HCT116 (cell line): ENCODE results near the gene HEBP1. TPM values are rescaled to one million over a fixed set of nuclear protein-coding genes. Genes with fewer than 3 reads are reported as not detected.

ENCODE experiments used
- ATAC-seq: fragments of 200-7000 bp; cut with Tn5 transposase; 2 replicates; pipeline ENCODE4 v1.9.1; 2020; ENCODE audit warnings: mild to moderate bottlenecking, moderate library complexity
- BruUV-seq: library from RNA; stranded (reverse); fragments of 400-500 nt; replicated peaks from 2 replicates; lab custom pipeline; 2021; lab: Mats Ljungman, UMichigan
- CTCF ChIA-PET: fragments of 300-600 bp; sonication (Branson Sonifier 250); formaldehyde crosslinking; loops from one replicate; lab custom pipeline; 2021; ENCODE audit warnings: antibody characterized with exemption; lab: Charles Lee
- POLR2A ChIA-PET: fragments of 300-600, 350-600 bp; sonication (Branson Sonifier 250); formaldehyde crosslinking; loops from one replicate; lab custom pipeline; 2021; ENCODE audit warnings: antibody characterized with exemption; lab: Charles Lee
- RAD21 ChIA-PET, 2 experiments: fragments of 300-600 bp; sonication (Branson Sonifier 250); formaldehyde crosslinking; loops; one replicate each; lab custom pipeline; 2023; ENCODE audit warnings: low total read pairs in 2 of 2; ENCODE audit not compliant: uncharacterized antibody in 2 of 2, unreplicated experiment in 2 of 2, low non-redundant PET in 1 of 2; lab: Charles Lee
- DNase-seq: peaks from one replicate; pipeline ENCODE4 v3.0.0-alpha.2; 2010; ENCODE audit warnings: low read depth, low spot score
- H2AFZ ChIP-seq: fragments of 200-600 bp; shearing (Covaris generic), sonication (generic); 2 replicates; pipeline ENCODE4 v1.6.1; 2017; ENCODE audit warnings: low read depth, mixed run types, mixed read lengths, antibody characterized with exemption, low read length; ENCODE audit not compliant: poor library complexity, severe bottlenecking
- H3K27ac ChIP-seq: 2 replicates; pipeline ENCODE4 v1.5.1; 2012; ENCODE audit warnings: low read depth, low read length
- H3K27me3 ChIP-seq: fragments of 200-600 bp; sonication (generic); 2 replicates; pipeline ENCODE4 v1.6.1; 2016; ENCODE audit warnings: mixed run types, low read length, mixed read lengths; ENCODE audit not compliant: insufficient read depth
- H3K36me3 ChIP-seq, 2 experiments: fragments of 200-500 bp in 1 of 2; fragments of 200-600 bp in 1 of 2; sonication (Bioruptor generic) in 1 of 2; sonication (generic) in 1 of 2; 2 replicates each; pipeline versions ENCODE4 v1.5.1 to v1.6.1; 2014 to 2016; ENCODE audit warnings: low read length in 2 of 2, inconsistent platforms in 1 of 2, mixed read lengths in 1 of 2, mixed run types in 1 of 2; ENCODE audit not compliant: insufficient read depth in 2 of 2, control insufficient read depth in 1 of 2
- H3K4me1 ChIP-seq, 2 experiments: fragments of 200-600 bp in 1 of 2; sonication (generic) in 1 of 2; 2 replicates each; pipeline versions ENCODE4 v1.5.1 to v1.6.1; 2012 to 2017; ENCODE audit warnings: low read length in 2 of 2, inconsistent platforms in 1 of 2, mild to moderate bottlenecking in 1 of 2, mixed read lengths in 1 of 2, mixed run types in 1 of 2, moderate library complexity in 1 of 2; ENCODE audit not compliant: insufficient read depth in 2 of 2, control insufficient read depth in 1 of 2
- H3K4me2 ChIP-seq: fragments of 200-600 bp; sonication (generic); 2 replicates; pipeline ENCODE4 v1.6.1; 2017; ENCODE audit warnings: mixed run types, low read length, mixed read lengths
- H3K4me3 ChIP-seq, 2 experiments: fragments of 200-600 bp in 1 of 2; sonication (generic) in 1 of 2; replicated peaks in 1 of 2; 2 replicates each; pipeline ENCODE4 v1.5.1; 2011 to 2016; ENCODE audit warnings: low read length in 2 of 2, control low read depth in 1 of 2, low read depth in 1 of 2, mild to moderate bottlenecking in 1 of 2, mixed read lengths in 1 of 2, mixed run types in 1 of 2
- H3K79me2 ChIP-seq: fragments of 200-600 bp; sonication (generic); 2 replicates; pipeline ENCODE4 v1.6.1; 2017; ENCODE audit warnings: mild to moderate bottlenecking, mixed run types, low read length, moderate library complexity, mixed read lengths; ENCODE audit not compliant: insufficient read depth
- H3K9ac ChIP-seq: fragments of 200-600 bp; sonication (generic); 2 replicates; pipeline ENCODE4 v1.6.1; 2016; ENCODE audit warnings: low read length, mixed read lengths
- H3K9me2 ChIP-seq: fragments of 200-600 bp; sonication (generic), shearing (Covaris generic); 2 replicates; pipeline ENCODE4 v1.6.1; 2017; ENCODE audit warnings: mixed run types, mild to moderate bottlenecking, moderate library complexity; ENCODE audit not compliant: insufficient read depth
- H3K9me3 ChIP-seq, 2 experiments: fragments of 200-500 bp in 1 of 2; fragments of 200-600 bp in 1 of 2; sonication (Bioruptor generic) in 1 of 2; sonication (generic) in 1 of 2; 2 replicates each; pipeline ENCODE4 v1.6.1; 2014 to 2017; ENCODE audit warnings: low read length in 2 of 2, mixed read lengths in 2 of 2, inconsistent platforms in 1 of 2, low read depth in 1 of 2, mild to moderate bottlenecking in 1 of 2, mixed run types in 1 of 2, moderate library complexity in 1 of 2; ENCODE audit not compliant: control insufficient read depth in 1 of 2, insufficient read depth in 1 of 2
- H4K20me1 ChIP-seq: fragments of 200-600 bp; sonication (generic), shearing (Covaris generic); 2 replicates; pipeline ENCODE4 v1.6.1; 2017; ENCODE audit warnings: mixed run types, mild to moderate bottlenecking, moderate library complexity; ENCODE audit not compliant: insufficient read depth
- CEBPB ChIP-seq: IDR thresholded peaks from 2 replicates; pipeline ENCODE4 v1.6.1; 2012; ENCODE audit warnings: low read depth
- EZH2 ChIP-seq: fragments of 200-600 bp; sonication (generic); IDR thresholded peaks from 2 replicates; pipeline ENCODE4 v1.6.1; 2017; ENCODE audit warnings: antibody characterized with exemption, mixed run types
- JUND ChIP-seq: IDR thresholded peaks from 2 replicates; pipeline ENCODE4 v1.6.1; 2012
- POLR2AphosphoS5 ChIP-seq: IDR thresholded peaks from 2 replicates; pipeline ENCODE4 v1.6.1; 2011; ENCODE audit warnings: mild to moderate bottlenecking, low read depth, low read length, moderate library complexity
- RAD21 ChIP-seq: IDR thresholded peaks from 2 replicates; pipeline ENCODE4 v1.6.1; 2012; ENCODE audit warnings: low read depth, mild to moderate bottlenecking
- TCF7L2 ChIP-seq: IDR thresholded peaks from 2 replicates; pipeline ENCODE4 v1.7.0; 2011; ENCODE audit warnings: borderline replicate concordance, inconsistent platforms; ENCODE audit not compliant: insufficient read depth, insufficient read length; ENCODE audit errors: extremely low read depth
- YY1 ChIP-seq: IDR thresholded peaks from 2 replicates; pipeline ENCODE4 v1.6.1; 2011; ENCODE audit warnings: low read length, low read depth, moderate library complexity, mild to moderate bottlenecking; ENCODE audit not compliant: insufficient replicate concordance; ENCODE audit errors: extremely low read depth
- intact Hi-C: fragments of 100-400 bp; cut with micrococcal nuclease; formaldehyde crosslinking; loops from 2 replicates; pipeline ENCODE4 v1.10.0; 2022
- total RNA-seq: library from RNA; stranded (reverse); gene quantifications from one replicate; pipeline ENCODE4 v1.2.1, GENCODE V29; 2021; ENCODE audit not compliant: unreplicated experiment
- TF ChIP-seq, protein P1 (sequence below), 3 experiments: fragments of 200-600 bp in 1 of 3; sonication (generic) in 1 of 3; IDR thresholded peaks in 2 of 3; conservative IDR thresholded peaks in 1 of 3; 2 replicates each; pipeline ENCODE4 v1.5.1; 2012 to 2017; ENCODE audit warnings: low read depth in 2 of 3, low read length in 2 of 3, antibody characterized with exemption in 1 of 3, borderline replicate concordance in 1 of 3, control low read depth in 1 of 3, mild to moderate bottlenecking in 1 of 3, mixed read lengths in 1 of 3, mixed run types in 1 of 3, moderate library complexity in 1 of 3; ENCODE audit not compliant: insufficient read depth in 1 of 3
- TF ChIP-seq, protein P2 (sequence below): IDR thresholded peaks from 2 replicates; pipeline ENCODE4 v1.6.1; 2012

Gene HEBP1
- total RNA-seq, 1 experiment from 2014 or later = 41.0 TPM

DNA sequence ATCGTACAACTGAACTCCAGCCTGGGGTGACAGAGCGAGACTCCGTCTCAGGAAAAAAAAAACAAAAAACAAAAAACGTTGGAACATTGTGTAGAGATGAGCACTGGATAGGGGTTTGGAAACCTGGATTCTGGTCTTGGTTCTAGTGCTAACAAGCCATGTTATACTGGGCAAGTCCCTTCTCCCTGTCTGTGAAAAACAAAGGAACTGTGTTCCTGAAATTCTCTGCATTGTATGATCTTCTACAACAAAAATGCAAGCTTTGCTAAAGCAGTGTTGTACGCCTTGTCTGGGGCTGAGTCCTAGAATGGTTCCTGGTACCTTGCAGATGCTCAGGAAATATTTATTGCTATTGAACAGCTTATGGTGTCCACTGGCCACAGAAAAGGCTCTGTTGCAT, 61.5 kb downstream of the HEBP1 start:
- CTCF ChIA-PET = no interaction called here
- H3K27me3 ChIP-seq = no peaks in the 10 kb centered on the region

More for the DNA sequence above, 61.5 kb downstream of the HEBP1 start:
- H4K20me1 ChIP-seq = no peaks in the 10 kb centered on the region
- H3K9ac ChIP-seq = no peak overlapping the region
- ATAC-seq = no peak
- no peaks in the 10 kb centered on the region for H3K36me3 ChIP-seq
- TF ChIP-seq EZH2 (no peak), RAD21 (no peak), YY1 (no peak), TCF7L2 (no peak), JUND (no peak), CEBPB (no peak), POLR2AphosphoS5 (no peak)
- TF ChIP-seq, protein P1, sequence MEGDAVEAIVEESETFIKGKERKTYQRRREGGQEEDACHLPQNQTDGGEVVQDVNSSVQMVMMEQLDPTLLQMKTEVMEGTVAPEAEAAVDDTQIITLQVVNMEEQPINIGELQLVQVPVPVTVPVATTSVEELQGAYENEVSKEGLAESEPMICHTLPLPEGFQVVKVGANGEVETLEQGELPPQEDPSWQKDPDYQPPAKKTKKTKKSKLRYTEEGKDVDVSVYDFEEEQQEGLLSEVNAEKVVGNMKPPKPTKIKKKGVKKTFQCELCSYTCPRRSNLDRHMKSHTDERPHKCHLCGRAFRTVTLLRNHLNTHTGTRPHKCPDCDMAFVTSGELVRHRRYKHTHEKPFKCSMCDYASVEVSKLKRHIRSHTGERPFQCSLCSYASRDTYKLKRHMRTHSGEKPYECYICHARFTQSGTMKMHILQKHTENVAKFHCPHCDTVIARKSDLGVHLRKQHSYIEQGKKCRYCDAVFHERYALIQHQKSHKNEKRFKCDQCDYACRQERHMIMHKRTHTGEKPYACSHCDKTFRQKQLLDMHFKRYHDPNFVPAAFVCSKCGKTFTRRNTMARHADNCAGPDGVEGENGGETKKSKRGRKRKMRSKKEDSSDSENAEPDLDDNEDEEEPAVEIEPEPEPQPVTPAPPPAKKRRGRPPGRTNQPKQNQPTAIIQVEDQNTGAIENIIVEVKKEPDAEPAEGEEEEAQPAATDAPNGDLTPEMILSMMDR (IDR thresholded peaks at IDR 0.05 in 2 of 3, conservative IDR thresholded peaks at IDR 0.05 in 1 of 3; ENCODE audit: borderline replicate concordance in 1 of 3, insufficient read depth in 1 of 3, low read depth in 2 of 3, low read length in 2 of 3) = no peak
- TF ChIP-seq, protein P2, sequence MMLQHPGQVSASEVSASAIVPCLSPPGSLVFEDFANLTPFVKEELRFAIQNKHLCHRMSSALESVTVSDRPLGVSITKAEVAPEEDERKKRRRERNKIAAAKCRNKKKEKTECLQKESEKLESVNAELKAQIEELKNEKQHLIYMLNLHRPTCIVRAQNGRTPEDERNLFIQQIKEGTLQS = no peak
- TF ChIP-seq, all 23 proteins: peak for 0
- ChIA-PET RAD21 (no interaction called here), POLR2A (no interaction called here)
- Histone ChIP-seq H2AFZ (no peak overlapping the region), H3K4me2 (no peak overlapping the region), H3K4me1 (no peaks in the 10 kb centered on the region), H3K79me2 (no peaks in the 10 kb centered on the region), H3K9me2 (no peaks in the 10 kb centered on the region), H3K4me3 (no peak overlapping the region), H3K27ac (no peak overlapping the region), H3K9me3 (no peaks in the 10 kb centered on the region)
- intact Hi-C loops = no loop called here
- DNase-seq = no peak
- BruUV-seq = no TSS peak
